Lower leg skin (tissue), 4 donors: ENCODE results near the gene LHX3. TPM values are rescaled to one million over a fixed set of nuclear protein-coding genes. Genes with fewer than 3 reads are reported as not detected.
"Not testable (repeated sequence)": the region's sequence is repeated elsewhere in the genome, so short reads cannot be mapped to it uniquely, and the experiment has no call there.

Experiments
- DNase-seq, 2 donors: peaks; one replicate each; pipeline ENCODE4 v3.0.0-alpha.2; 2019; ENCODE audit warnings: low spot score in 2 of 2
- H3K4me3 ChIP-seq: fragments of 200-600 bp; sonication (generic); 2 replicates; pipeline ENCODE4 v1.5.1; 2017; ENCODE audit warnings: mild to moderate bottlenecking, low read depth; ENCODE audit not compliant: poor library complexity, severe bottlenecking
- CTCF ChIP-seq, 3 donors: fragments of 450-650 bp; IDR thresholded peaks; one replicate each; pipeline ENCODE4 v1.5.1; 2016; ENCODE audit warnings: antibody characterized with exemption in 3 of 3, mild to moderate bottlenecking in 3 of 3, moderate library complexity in 2 of 3
- POLR2A ChIP-seq, 2 donors: fragments of 450-650 bp; IDR thresholded peaks; one replicate each; pipeline ENCODE4 v1.6.1; 2016 to 2017; ENCODE audit warnings: antibody characterized with exemption in 2 of 2, mild to moderate bottlenecking in 1 of 2, moderate library complexity in 1 of 2
- WGBS, 2 donors: methylation state at CpG; one replicate each; pipeline ENCODE4 v1.1.5; 2018; 5-methylcytosine and 5-hydroxymethylcytosine counted together
- intact Hi-C: fragments of 100-400 bp; cut with DNase I; formaldehyde crosslinking; loops from one replicate; pipeline ENCODE4 v1.15.0; 2023; ENCODE audit warnings: low total_unique reads
- total RNA-seq, 4 donors: library from RNA; depleted of rRNA; stranded (reverse); fragments of >200 nt; gene quantifications; one replicate each; pipeline ENCODE4 v1.1.0, GENCODE V29; 2016

The LHX3 gene
- total RNA-seq, 4 donors from 2014 or later = 0.42 TPM; not detected in 3

- no peak for TF ChIP-seq CTCF (IDR thresholded peaks at IDR 0.05)
- no peak for TF ChIP-seq POLR2A (IDR thresholded peaks at IDR 0.05)
- no peak overlapping the region for H3K4me3 ChIP-seq
- DNase-seq = no peak
- WGBS, 2 donors = 54 to 69% methylated on average over 21 to 22 of the region's 24 CpGs
- intact Hi-C loops = no loop called here
These were observed 51.4 kb downstream of the LHX3 start for GRCh38 chr9:136153381-136154065.

GRCh38 chr9:136152931-136153330, 52.0 kb downstream of the LHX3 start:
- intact Hi-C loops = no loop called here
- DNase-seq = no peak
- TF ChIP-seq CTCF (IDR thresholded peaks at IDR 0.05) (no peak), POLR2A (IDR thresholded peaks at IDR 0.05) (no peak)
- WGBS, 2 donors = 89 to 97% methylated on average over 12 of the region's 12 CpGs
- no peak overlapping the region for H3K4me3 ChIP-seq

GRCh38 chr9:136152543-136152866, 52.4 kb downstream of the LHX3 start:
- intact Hi-C loops = no loop called here
- H3K4me3 ChIP-seq = no peak overlapping the region
- TF ChIP-seq POLR2A (IDR thresholded peaks at IDR 0.05) (no peak), CTCF (IDR thresholded peaks at IDR 0.05) (no peak)
- no peak for DNase-seq
- WGBS, 2 donors = 83 to 87% methylated on average over 4 of the region's 4 CpGs

- no peak overlapping the region for H3K4me3 ChIP-seq
- intact Hi-C loops = no loop called here
- no peak for DNase-seq
- TF ChIP-seq POLR2A (IDR thresholded peaks at IDR 0.05) (no peak), CTCF (IDR thresholded peaks at IDR 0.05) (no peak)
- WGBS, 2 donors = 72 to 87% methylated on average over 25 to 26 of the region's 27 CpGs
These were observed 52.9 kb downstream of the LHX3 start for GRCh38 chr9:136151848-136152542.

- 58 to 65% methylated on average over 25 of the region's 25 CpGs for WGBS, 2 donors
- intact Hi-C loops = no loop called here
- no peak overlapping the region for H3K4me3 ChIP-seq
- no peak for DNase-seq
- TF ChIP-seq CTCF (IDR thresholded peaks at IDR 0.05) = no peak
- TF ChIP-seq POLR2A (IDR thresholded peaks at IDR 0.05) = no peak
These were observed 53.6 kb downstream of the LHX3 start for GRCh38 chr9:136151214-136151804.

GRCh38 chr9:136150664-136151213, 54.2 kb downstream of the LHX3 start:
- intact Hi-C loops, DNase-seq, H3K4me3 ChIP-seq: not testable (repeated sequence)
- WGBS, 2 donors = 74 to 84% methylated on average over 7 of the region's 7 CpGs
